ENCODE data around the gene TPCN2.

TPCN2 gene

DNA sequence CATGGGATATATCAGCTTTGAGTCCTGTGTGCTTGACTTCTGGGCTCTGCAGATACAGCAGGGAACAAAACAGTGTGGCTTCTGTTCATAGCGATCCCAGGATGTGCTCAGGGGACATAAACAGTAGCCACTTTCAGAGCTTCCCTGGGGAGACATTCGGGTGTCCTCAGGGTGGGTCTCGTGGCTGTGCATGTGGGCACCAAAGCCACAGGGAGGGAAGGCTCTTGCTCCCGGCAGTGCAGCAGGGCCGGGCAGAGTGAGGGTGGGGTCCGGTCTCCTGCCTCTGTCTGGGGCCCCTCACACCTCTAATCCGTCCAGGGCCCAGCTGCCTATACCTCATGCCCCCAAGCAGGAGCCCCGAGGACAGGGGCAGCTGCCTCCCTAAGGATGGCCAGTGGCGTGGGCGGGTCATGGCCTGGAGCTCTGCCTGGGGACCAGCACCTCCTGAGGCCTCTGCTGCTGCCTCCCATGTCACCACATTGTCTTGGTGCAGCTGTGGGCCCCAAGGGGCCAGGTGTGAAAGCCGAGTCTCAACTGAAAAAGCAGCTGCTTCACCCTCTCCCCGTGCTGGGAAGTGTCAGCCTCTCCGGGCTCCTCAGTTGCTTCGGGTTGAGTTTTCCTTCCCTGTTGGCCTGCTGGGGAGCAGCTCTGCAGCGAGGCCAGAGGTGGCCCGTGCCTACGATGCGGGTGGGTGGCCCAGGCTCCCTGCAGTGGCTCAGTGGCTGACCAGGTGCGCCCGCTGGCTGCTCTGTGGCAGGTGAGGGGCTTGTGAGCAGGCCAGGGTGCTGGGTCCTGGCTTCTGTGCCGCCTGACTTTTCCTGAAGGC is 3.8 kb downstream of the TPCN2 start:
- Histone ChIP-seq H3K27ac (ENCODE audit: low read length) (no peak overlapping the region), H3K27me3 (ENCODE audit: control insufficient read depth, insufficient read depth, low read length) (no peaks in the 10 kb centered on the region), H3K4me3 (ENCODE audit: low read length) (no peak overlapping the region), H3K36me3 (ENCODE audit: control insufficient read depth, insufficient read depth, low read length) (peaks cover 7% of the 10 kb centered on the region), H3K9me3 (ENCODE audit: control insufficient read depth, insufficient read depth, low read length) (no peaks in the 10 kb centered on the region), H3K4me1 (ENCODE audit: control insufficient read depth, insufficient read depth, low read length) (0 out of 2 replicates have a peak, but pooled peaks cover 3% of the 10 kb centered on the region)
- DNase-seq (ENCODE audit: low read depth, low spot score), result no peak
- WGBS (ENCODE audit: insufficient coverage, insufficient read length), result no CpG with 5 or more reads among the region's 21 CpGs

DNA sequence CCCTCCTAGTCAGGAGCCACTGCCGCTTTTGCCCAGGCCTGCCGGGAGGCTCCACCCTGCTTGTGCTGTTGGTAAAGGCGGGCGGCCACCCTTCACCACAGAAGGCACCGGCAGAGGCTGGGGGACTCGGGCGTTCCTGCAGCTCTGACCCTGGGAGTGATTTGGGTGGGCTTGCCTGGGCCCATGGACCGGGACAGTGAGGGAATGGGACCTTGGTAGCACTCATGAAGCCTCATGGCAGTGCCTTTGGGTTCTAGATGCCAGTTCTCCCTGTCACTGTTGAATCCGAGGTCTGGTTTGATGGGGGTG is 4.4 kb downstream of the TPCN2 start:
- Histone ChIP-seq H3K27me3 (ENCODE audit: control insufficient read depth, insufficient read depth, low read length) (no peaks in the 10 kb centered on the region), H3K36me3 (ENCODE audit: control insufficient read depth, insufficient read depth, low read length) (peaks cover 9% of the 10 kb centered on the region), H3K9me3 (ENCODE audit: control insufficient read depth, insufficient read depth, low read length) (no peaks in the 10 kb centered on the region), H3K4me3 (ENCODE audit: low read length) (no peak overlapping the region), H3K4me1 (ENCODE audit: control insufficient read depth, insufficient read depth, low read length) (0 out of 2 replicates have a peak, but pooled peaks cover 3% of the 10 kb centered on the region), H3K27ac (ENCODE audit: low read length) (no peak overlapping the region)
- no CpG with 5 or more reads among the region's 9 CpGs for WGBS (ENCODE audit: insufficient coverage, insufficient read length)
- no peak for DNase-seq (ENCODE audit: low read depth, low spot score)

- Histone ChIP-seq H3K27ac (ENCODE audit: low read length) (no peak overlapping the region), H3K36me3 (ENCODE audit: control insufficient read depth, insufficient read depth, low read length) (peaks cover 11% of the 10 kb centered on the region), H3K4me3 (ENCODE audit: low read length) (no peak overlapping the region), H3K9me3 (ENCODE audit: control insufficient read depth, insufficient read depth, low read length) (no peaks in the 10 kb centered on the region), H3K27me3 (ENCODE audit: control insufficient read depth, insufficient read depth, low read length) (no peaks in the 10 kb centered on the region), H3K4me1 (ENCODE audit: control insufficient read depth, insufficient read depth, low read length) (0 out of 2 replicates have a peak, but pooled peaks cover 3% of the 10 kb centered on the region)
- WGBS (ENCODE audit: insufficient coverage, insufficient read length), result no CpG with 5 or more reads among the region's 35 CpGs
- DNase-seq (ENCODE audit: low read depth, low spot score), result no peak
These were observed 5.0 kb downstream of the TPCN2 start for GRCh38 chr11:69053546-69054396.

- H3K27ac ChIP-seq (ENCODE audit: low read length), result no peak overlapping the region
- no peaks in the 10 kb centered on the region for H3K27me3 ChIP-seq (ENCODE audit: control insufficient read depth, insufficient read depth, low read length)
- H3K4me1 ChIP-seq (ENCODE audit: control insufficient read depth, insufficient read depth, low read length), result 0 out of 2 replicates have a peak, but pooled peaks cover 2% of the 10 kb centered on the region
- H3K9me3 ChIP-seq (ENCODE audit: control insufficient read depth, insufficient read depth, low read length), result no peaks in the 10 kb centered on the region
- no CpG with 5 or more reads among the region's 31 CpGs for WGBS (ENCODE audit: insufficient coverage, insufficient read length)
- peaks cover 12% of the 10 kb centered on the region for H3K36me3 ChIP-seq (ENCODE audit: control insufficient read depth, insufficient read depth, low read length)
- DNase-seq (ENCODE audit: low read depth, low spot score), result no peak
- H3K4me3 ChIP-seq (ENCODE audit: low read length), result no peak overlapping the region
These were observed 5.9 kb downstream of the TPCN2 start for GRCh38 chr11:69054397-69055211.

DNA sequence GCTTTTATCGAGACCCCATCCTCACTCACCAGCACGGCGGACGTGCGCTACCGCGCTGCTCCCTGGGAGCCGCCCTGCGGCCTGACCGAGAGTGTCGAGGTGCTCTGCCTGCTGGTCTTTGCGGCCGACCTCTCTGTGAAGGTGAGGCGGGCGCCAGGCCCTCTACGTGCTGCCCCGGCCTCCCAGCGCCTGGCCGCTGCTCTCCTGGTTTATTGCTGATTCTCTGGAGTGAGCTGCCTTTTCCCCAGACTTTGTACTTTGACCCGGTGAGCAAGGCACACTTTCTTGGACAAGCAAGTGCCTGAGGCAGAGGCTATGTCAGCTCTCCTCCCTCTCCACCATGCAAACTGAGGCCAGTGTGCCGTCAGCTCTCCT is 6.5 kb downstream of the TPCN2 start:
- no peak overlapping the region for H3K4me3 ChIP-seq (ENCODE audit: low read length)
- H3K4me1 ChIP-seq (ENCODE audit: control insufficient read depth, insufficient read depth, low read length), result no peaks in the 10 kb centered on the region
- no peak overlapping the region for H3K27ac ChIP-seq (ENCODE audit: low read length)

GRCh38 chr11:69055598-69056516 is 7.1 kb downstream of the TPCN2 start:
- Histone ChIP-seq H3K9me3 (ENCODE audit: control insufficient read depth, insufficient read depth, low read length) (no peaks in the 10 kb centered on the region), H3K27ac (ENCODE audit: low read length) (no peak overlapping the region), H3K4me3 (ENCODE audit: low read length) (no peak overlapping the region), H3K4me1 (ENCODE audit: control insufficient read depth, insufficient read depth, low read length) (no peaks in the 10 kb centered on the region), H3K27me3 (ENCODE audit: control insufficient read depth, insufficient read depth, low read length) (no peaks in the 10 kb centered on the region), H3K36me3 (ENCODE audit: control insufficient read depth, insufficient read depth, low read length) (peaks cover 14% of the 10 kb centered on the region)
- no CpG with 5 or more reads among the region's 22 CpGs for WGBS (ENCODE audit: insufficient coverage, insufficient read length)
- DNase-seq (ENCODE audit: low read depth, low spot score), result no peak

More for the DNA sequence above, 6.5 kb downstream of the TPCN2 start:
- peaks cover 14% of the 10 kb centered on the region for H3K36me3 ChIP-seq (ENCODE audit: control insufficient read depth, insufficient read depth, low read length)
- H3K9me3 ChIP-seq (ENCODE audit: control insufficient read depth, insufficient read depth, low read length), result no peaks in the 10 kb centered on the region
- WGBS (ENCODE audit: insufficient coverage, insufficient read length), result no CpG with 5 or more reads among the region's 21 CpGs
- no peaks in the 10 kb centered on the region for H3K27me3 ChIP-seq (ENCODE audit: control insufficient read depth, insufficient read depth, low read length)
- no peak for DNase-seq (ENCODE audit: low read depth, low spot score)

DNA sequence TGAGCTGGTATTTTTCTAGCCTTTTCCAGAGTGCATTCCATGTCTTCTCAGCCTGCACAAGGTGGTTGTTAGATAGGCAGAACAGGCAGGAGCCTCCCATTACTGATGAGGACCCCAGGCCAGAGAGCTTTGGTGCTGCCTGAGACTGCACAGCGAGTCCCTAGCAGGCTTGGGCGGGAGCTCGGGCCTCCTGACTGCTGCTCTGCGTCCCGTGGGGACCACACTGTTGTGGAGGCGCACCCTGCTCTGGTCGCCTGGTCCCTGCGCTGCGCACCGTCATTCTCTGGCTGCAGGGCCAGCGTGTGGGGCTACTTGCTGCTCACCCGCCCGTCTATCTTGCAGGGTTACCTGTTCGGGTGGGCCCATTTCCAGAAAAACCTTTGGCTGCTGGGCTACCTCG is 8.5 kb downstream of the TPCN2 start:
- no peak for DNase-seq (ENCODE audit: low read depth, low spot score)
- Histone ChIP-seq H3K9me3 (ENCODE audit: control insufficient read depth, insufficient read depth, low read length) (no peaks in the 10 kb centered on the region), H3K4me1 (ENCODE audit: control insufficient read depth, insufficient read depth, low read length) (no peaks in the 10 kb centered on the region), H3K27ac (ENCODE audit: low read length) (no peak overlapping the region), H3K36me3 (ENCODE audit: control insufficient read depth, insufficient read depth, low read length) (peaks cover 15% of the 10 kb centered on the region), H3K4me3 (ENCODE audit: low read length) (no peak overlapping the region), H3K27me3 (ENCODE audit: control insufficient read depth, insufficient read depth, low read length) (no peaks in the 10 kb centered on the region)
- WGBS (ENCODE audit: insufficient coverage, insufficient read length), result no CpG with 5 or more reads among the region's 15 CpGs

GRCh38 chr11:69057801-69058200 is 9.1 kb downstream of the TPCN2 start:
- H3K9me3 ChIP-seq (ENCODE audit: control insufficient read depth, insufficient read depth, low read length), result no peaks in the 10 kb centered on the region
- no CpG with 5 or more reads among the region's 14 CpGs for WGBS (ENCODE audit: insufficient coverage, insufficient read length)
- no peak for DNase-seq (ENCODE audit: low read depth, low spot score)
- no peak overlapping the region for H3K27ac ChIP-seq (ENCODE audit: low read length)
- peaks cover 16% of the 10 kb centered on the region for H3K36me3 ChIP-seq (ENCODE audit: control insufficient read depth, insufficient read depth, low read length)
- no peak overlapping the region for H3K4me3 ChIP-seq (ENCODE audit: low read length)
- H3K4me1 ChIP-seq (ENCODE audit: control insufficient read depth, insufficient read depth, low read length), result no peaks in the 10 kb centered on the region
- no peaks in the 10 kb centered on the region for H3K27me3 ChIP-seq (ENCODE audit: control insufficient read depth, insufficient read depth, low read length)

DNA sequence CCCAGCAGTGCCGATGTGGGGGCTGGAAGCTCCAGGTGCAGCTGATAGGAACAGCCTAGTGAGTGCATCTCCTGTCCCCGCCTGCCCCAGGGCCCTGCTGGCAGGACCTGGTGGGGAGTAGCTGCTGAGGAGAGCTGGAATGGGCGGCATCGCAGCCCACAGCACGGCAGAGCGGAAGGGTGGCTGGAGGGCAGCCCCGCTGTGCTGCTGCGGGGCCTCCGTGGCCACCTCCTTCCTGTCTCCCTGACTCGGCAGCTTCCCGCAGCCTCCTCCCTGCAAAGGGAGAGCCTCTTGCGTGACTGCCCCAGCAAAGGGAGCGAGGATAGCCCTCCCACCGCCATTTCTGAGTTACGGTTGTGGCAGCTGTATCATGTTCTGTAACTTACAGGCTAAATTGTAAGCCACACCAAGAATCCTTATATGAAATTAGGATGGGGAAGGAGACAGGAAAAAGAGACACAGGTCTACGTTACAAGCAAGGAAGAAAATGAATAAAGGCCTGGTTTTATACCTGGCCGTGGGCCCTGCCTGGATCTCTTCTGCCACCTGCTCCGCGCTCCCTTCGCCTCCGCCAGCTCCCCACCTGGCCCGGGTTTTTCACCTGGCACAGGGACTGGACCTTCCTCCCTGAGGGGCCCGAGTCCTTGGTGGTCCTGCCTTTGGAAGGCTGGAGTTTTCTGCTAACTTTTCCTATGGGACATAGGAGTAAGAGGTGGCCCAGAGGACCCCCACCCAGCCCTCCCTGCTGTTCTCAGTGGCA is 10.0 kb downstream of the TPCN2 start:
- no CpG with 5 or more reads among the region's 23 CpGs for WGBS (ENCODE audit: insufficient coverage, insufficient read length)
- DNase-seq (ENCODE audit: low read depth, low spot score), result no peak
- H3K9me3 ChIP-seq (ENCODE audit: control insufficient read depth, insufficient read depth, low read length), result no peaks in the 10 kb centered on the region
- H3K27me3 ChIP-seq (ENCODE audit: control insufficient read depth, insufficient read depth, low read length), result no peaks in the 10 kb centered on the region
- no peaks in the 10 kb centered on the region for H3K4me1 ChIP-seq (ENCODE audit: control insufficient read depth, insufficient read depth, low read length)
- H3K27ac ChIP-seq (ENCODE audit: low read length), result no peak overlapping the region
- H3K4me3 ChIP-seq (ENCODE audit: low read length), result no peak overlapping the region
- H3K36me3 ChIP-seq (ENCODE audit: control insufficient read depth, insufficient read depth, low read length), result peaks cover 19% of the 10 kb centered on the region

Measured in iPS DF 6.9 (cell line).